Measurements from ENCODE around the gene UPK3A.
"Not testable (repeated sequence)": the region's sequence is repeated elsewhere in the genome, so short reads cannot be mapped to it uniquely, and the experiment has no call there.

Gene UPK3A

DNA sequence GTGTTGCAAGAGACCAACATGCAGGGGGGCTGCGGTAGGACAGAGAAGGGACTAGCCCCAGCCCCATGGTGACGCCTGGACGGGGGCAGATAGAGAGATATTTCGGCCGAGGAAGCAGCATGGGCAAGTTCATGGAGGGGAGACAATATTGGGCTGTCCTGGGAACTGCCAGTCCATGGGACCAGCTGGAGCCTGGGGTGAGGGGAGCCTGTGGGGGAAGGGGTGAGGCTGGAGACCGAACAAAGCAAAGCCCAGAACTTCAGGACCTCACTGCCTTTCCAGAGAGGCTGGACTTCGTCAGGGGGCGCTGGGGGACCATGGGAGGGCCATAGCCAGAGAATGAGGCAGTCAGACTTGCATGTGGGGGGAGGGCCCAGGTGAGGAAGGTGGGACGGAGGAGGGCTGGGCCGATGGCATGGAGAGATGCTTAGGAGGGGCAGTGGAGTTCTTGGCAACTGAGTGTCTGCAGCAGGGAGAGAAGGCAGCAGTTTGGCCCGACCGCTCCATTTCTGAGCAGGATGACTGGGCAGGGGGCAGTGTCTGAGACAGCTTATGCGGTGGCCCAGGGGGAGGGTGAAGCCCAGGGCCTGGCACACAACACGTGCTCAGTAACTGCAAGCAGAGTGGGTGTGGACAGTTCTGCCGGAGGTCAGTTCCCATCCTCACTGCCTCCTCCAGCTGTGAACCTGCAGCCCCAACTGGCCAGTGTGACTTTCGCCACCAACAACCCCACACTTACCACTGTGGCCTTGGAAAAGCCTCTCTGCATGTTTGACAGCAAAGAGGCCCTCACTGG, 712 bp downstream of the UPK3A start:
- no peak for DNase-seq

DNA sequence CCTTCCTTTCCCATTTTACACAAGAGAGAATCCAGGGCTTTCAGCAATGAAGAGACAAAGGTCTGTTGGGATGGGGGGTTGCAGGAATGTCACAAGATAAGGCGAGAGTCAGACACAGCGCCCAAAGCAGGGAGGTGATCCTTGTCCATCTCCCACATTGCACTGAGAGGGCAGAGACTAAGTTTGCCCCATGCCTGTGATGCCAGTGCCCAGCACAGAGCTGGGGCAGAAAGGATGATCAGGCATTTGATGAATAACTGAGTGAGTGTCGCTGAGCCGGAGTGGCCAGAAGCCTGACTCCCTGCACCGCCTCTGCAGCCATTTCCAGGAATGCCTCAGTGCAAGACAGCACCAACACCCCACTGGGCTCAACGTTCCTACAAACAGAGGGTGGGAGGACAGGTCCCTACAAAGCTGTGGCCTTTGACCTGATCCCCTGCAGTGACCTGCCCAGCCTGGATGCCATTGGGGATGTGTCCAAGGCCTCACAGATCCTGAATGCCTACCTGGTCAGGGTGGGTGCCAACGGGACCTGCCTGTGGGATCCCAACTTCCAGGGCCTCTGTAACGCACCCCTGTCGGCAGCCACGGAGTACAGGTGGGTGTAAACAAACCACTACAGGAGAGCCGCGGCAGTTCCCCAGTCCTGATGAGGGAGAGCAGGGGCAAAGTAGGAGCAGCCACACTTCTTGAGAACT, 2.3 kb downstream of the UPK3A start:
- DNase-seq, result no peak

DNA sequence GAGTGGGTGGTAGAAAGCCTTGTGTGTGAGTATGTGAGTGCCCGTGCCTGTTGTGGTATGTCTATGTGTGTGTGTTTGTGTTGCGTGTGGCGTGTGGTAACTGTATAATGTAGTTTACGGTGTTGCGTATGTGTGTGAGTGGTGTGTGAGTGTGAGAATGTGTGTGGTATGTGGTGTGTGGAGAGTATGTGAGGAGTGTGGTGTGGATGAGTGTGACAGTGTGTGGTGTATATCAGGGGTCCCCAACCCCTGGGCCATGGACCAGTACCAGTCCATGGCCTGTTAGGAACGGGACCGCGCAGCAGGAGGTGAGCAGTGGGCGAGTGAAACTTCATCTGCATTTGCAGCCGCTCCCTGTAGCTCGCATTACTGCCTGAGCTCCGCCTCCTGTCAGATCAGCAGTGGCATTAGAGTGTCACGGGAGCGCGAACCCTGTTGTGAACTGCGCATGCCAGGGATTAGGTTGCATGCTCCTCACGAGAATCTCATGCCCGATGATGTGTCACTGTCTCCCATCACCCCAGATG, 5.7 kb downstream of the UPK3A start:
- no peak for DNase-seq

DNA sequence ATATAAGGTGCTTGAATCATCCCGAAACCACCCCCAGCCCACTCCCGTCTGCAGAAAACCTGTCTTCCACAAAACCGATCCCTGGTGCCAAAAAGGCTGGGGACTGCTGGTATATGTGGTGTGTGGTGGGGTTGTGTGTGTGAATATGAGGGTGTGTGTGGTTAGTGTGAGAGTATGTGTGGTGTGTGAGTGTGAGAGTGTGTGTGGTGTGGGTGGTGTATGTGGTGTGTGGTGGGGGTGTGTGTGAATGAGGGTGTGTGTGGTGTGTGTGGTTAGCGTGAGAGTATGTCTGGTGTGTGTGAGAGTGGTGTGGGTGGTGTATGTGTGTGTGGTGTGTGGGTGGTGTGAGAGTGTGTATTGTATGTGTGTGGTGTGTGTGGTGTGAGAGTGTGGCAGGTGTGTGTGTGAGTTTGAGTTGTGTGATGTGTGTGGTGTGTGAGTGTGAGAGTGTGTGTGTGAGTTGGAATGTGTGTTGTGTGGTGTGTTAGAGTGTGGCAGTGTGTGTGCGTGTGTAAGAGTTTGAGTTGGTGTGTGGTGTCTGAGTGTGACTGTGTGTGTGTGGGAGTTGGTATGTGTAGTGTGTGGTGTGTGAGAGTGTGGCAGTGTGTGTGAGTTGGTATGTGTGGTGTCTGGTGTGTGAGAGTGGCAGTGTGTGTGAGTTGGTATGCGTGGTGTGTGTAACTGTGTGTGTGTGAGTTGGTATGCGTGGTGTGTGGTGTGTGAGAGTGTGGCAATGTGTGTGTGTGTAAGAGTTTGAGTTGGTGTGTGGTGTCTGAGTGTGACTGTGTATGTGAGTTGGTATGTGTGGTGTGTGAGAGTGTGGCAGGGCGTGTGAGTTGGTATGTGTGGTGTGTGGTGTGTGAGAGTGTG, 6.5 kb downstream of the UPK3A start:
- DNase-seq, result no peak

DNA sequence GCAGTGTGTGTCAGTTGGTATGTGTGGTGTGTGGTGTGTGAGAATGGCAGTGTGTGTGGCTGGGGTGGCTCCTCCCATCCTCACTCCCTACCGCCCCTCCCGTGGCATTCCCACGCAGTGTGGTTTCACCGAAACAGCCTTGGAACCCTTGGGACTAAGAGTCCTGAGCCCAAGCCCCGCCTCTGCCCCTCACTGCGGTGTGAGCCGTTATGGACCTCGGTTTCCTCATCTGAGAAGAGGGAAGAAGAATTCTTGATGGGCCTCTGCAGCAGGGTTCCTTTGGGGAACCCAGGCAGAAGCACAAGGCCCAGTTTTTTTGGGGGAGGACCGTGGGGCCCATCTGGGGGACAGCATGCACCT, 7.2 kb downstream of the UPK3A start:
- DNase-seq, result no peak

DNA sequence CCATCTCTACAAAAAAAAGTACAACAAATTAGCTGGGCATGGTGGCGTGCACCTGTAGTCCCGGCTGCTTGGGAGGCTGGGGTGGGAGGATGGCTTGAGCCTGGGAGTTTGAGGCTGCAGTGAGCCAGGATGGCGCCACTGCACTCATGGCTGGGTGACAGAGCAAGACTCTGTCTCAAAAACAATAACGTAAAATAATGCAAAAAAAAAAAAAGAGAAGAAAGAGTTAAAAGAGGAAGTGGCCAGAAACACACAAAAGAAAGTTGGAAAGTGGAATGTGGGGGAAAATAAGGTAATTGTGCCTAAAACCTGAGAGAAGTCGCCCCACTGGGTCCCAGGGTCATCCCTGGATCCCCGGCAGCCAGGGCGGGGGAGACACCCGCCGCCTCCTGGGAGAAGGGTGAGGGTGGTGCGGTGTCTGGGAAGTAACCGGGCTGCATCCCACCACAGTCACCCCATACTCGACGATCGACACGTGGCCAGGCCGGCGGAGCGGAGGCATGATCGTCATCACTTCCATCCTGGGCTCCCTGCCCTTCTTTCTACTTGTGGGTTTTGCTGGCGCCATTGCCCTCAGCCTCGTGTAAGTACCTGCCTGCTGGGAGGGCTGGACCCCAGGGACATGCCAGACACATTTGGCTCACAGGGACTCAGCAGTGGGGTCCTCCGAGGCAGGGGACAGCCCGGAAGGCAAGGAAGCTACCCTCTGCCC, 8.1 kb downstream of the UPK3A start:
- no peak for DNase-seq

DNA sequence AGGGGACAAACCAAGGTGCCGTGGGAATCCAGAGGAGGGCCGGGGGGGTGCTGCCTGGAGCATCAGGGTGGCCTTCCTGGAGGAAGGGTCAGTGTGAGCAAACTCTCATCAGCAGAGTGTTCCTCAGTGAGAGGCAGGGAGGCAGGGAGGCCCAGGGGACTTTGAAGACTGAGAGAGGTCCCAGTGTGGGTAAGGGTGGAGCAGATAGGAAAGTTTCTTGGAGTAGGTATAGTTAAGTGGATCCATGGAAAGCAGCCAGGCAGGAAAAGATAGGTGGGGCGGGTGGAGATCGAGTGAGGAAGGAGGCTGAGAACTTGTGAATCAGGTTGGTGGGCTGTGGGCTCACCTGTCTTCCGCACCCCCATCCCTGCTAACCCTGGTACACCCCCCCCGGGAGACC, 9.3 kb downstream of the UPK3A start:
- no peak for DNase-seq

DNA sequence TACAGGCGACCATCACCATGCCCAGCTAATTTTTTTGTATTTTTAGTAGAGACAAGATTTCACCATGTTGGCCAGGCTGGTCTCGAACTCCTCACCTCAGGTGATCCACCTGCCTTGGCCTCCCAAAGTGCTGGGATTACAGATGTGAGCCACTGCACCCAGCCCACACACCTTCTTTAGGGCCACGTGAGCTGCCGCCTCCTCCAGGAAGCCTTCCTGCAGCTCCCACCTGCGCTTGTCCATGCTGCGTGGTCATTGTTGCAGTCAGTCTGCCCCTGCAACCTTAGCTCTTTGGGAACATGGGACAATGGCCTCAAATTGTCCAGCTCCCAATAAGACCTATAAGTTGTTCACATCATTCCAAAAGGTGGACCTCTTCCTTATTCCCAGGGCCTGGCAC, 10.3 kb downstream of the UPK3A start:
- not testable (repeated sequence) for DNase-seq

DNA sequence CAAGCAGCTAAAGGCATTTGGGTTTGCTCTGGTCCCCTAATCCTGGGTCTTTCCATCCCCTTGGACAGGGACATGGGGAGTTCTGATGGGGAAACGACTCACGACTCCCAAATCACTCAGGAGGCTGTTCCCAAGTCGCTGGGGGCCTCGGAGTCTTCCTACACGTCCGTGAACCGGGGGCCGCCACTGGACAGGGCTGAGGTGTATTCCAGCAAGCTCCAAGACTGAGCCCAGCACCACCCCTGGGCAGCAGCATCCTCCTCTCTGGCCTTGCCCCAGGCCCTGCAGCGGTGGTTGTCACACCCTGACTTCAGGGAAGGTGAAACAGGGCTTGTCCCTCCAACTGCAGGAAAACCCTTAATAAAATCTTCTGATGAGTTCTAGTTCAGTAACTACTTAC, 10.7 kb downstream of the UPK3A start:
- no peak for DNase-seq

DNA sequence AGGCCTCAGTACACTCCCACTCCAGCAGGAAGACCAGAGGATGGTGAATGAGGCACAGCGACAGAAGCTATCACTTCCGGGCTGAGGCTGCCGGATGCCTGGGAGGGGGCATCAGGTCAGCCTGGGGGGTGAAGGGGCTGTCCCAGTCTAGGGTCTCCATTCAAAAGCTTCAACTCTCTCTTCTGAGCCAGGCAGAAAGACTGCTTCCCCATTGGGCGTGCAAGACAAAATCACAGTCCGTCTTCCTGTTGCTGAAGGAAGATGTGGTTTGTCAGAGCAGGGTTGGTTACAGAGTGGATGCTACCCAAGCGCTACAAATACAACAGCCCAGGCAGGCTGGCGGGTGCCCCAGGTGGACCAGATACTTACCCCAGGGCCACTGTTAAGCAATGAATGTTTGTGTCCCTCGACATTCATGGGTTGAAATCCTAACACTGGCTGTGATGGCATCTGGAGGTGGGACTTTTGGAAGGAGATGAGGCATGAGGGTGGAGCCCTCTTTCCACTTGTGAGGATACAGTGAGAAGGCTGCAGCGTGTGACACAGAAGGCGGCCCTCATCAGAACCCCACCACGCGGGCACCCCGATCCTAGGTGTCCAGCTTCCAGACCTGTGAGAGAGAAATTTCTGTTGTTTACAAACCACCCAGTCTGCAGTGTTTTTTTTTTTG, 12.0 kb downstream of the UPK3A start:
- DNase-seq, result peak; percentile 39

DNA sequence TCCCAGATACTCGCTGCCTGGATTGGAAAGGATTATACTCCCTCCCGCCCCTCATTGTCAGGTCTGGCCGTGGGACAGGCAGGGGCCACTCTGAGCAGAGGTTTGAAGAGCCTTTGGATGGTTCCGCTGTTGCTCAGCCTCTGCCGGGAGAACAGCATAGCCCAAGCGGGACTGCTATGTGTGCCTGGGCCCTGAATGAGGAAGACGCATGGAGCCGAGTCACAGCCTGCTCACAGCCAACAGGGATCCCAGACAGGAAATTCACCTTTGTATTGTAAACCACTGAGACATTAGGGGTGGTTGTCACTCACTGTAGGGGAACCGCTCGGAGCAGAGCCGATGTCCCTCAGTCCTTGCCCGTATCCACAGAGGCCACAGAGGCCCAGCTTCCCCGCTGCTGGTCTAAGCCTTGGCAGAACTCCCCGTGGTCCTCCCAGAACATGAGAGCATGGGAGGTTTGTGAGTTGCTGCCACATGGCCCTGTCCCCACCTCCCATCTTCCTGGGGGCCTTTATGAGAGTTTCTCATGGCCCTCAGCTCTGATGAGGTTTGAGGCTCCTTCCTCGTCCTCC, 14.3 kb downstream of the UPK3A start:
- no peak for DNase-seq

DNA sequence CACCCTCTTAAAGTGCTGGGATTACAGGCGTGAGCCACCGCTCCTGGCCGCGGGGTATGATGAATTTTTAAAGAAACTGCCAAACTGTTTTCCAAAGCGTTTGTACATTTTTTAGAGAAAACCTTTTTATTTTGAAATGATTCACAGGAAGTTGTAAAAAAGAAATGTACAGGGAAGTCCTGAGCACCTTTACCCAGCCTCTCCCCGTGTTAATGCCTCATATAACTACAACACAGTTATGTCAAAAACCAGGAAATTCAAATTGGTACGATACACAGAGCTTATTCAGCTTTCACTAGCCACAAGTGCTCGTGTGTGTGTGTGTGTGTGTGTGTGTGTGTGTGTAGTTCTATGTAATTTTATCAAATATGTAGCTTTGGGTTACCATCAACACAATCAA, 18.0 kb downstream of the UPK3A start:
- DNase-seq, result no peak

DNA sequence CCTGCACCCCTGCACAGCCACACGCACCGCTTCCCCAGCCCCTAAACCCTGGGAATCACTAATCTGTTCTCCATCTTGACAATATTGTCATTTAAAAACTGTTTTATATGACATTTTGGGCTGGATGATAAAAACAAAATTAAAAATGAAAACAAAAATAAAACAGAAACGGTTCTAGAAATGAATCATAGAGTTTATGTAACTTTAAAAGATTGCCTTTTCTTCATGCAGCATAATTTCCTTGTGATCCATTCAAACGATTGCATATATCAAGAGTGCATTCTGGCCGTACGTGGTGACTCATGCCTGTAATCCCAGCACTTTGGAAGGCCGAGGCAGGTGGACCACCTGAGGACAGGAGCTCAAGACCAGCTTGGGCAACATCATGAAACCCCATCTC, 18.4 kb downstream of the UPK3A start:
- DNase-seq, result no peak

DNA sequence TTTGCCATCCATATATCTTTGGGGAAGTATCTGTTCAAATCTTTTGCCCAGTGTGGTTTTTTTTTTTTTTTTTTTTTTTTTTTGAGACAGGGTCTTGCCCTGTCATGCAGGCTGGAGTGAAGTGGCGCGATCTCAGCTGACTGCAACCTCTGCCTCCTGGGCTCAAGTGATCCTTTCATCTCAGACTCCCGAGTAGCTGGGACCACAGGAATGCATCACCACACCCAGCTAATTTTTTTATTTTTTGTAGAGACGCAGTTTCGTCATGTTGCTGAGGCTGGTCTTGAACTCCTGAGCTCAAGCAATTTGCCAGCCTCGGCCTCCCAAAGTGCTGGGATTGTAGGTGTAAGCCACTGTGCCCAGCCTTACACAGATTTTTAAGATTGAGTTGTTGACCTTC, 20.2 kb downstream of the UPK3A start:
- DNase-seq, result no peak

DNA sequence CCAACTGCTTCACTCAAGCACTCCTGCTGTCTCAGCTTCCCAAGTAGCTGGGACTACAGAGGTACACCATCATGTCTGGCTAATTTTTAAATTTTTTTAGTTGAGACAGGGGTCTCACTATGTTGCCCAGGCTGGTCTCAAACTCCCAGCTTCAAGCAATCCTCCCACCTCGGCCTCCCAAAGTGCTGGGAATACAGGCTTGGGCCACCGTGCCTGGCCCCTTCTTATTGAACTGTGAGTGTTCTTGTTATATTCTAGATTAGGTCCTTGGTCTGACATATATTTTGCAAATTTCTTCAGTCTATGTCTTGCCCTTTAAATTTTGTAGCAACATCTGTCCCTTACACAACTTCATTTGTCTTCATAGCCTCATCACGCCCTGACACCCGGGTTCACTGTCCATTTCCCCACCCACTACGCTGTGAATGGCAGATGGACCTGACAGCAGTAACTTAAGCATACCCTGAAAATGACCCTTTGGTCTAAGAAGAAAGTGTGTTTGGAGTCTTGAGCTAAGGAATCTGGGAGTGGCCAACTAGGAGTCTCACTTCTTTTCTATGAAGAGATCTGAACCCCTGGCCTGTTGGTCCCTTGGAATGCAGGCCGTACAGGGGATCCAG, 20.8 kb downstream of the UPK3A start:
- no peak for DNase-seq

DNA sequence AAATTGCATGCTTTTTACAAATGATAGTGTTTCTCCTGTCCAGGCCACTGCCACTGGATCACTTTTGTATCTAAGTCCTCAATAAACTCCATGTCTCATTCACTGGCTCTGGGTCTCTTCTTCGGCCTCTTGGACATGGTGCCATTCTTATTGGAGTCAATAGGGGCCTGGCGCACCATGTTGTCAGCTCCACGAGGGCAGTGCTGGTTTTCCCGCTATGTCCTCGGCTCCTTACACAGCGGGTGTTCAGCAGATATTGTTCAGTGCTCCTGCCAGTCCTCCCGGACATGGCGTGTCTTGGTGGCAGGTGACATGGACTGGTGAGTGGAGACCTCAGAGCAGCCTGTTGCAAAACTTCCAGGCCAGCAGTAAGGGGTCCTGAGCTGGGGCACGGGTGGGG, 21.4 kb downstream of the UPK3A start:
- no peak for DNase-seq

DNA sequence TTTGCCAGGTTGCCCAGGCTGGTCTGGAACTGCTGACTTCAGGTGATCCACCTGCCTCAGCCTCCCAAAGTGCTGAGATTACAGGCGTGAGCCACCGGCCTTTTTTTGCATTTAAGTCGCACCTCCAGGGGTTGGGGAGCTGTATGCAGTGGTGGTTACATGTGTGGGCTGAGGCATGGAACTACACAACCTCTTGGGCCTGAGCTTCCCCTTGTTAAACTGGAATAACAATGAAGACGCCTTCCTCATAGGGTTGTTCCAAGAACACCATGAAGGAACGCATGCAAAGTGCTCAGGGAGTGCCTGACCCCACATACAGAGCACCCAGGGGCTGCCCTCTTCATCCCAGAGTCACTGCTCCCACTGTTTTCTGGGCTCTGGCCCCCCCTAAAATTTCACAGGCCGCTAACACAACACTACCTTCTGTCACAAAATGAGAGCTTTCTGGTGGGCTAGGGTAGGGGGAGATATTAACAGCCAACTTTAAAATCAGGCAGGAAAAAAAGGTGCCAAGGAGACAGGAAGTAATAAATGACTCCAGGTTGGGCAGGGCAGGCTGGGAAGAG, 23.7 kb downstream of the UPK3A start:
- no peak for DNase-seq

DNA sequence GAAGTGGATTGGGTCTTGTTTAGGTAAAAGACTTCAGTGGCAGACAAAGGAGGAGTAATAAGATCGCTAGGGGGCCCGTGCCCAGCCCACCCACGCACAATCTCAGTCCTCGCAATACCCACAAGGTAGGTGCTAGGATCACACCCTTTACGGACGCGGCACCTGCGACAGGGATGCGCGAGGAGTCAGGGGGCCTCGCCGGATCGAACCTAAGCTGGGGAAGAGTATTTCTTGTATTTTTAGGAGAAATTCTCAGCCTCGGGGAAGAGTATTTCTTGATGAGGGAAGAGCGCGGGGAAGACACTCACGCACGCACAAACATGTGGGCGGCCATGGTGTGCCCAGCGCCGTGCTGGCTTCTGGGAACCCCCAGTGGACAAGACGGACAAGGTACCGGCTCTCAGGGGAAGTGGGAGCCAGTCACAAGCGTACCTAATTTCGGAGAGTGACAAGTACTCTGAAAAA, 24.2 kb downstream of the UPK3A start:
- DNase-seq, result no peak

DNA sequence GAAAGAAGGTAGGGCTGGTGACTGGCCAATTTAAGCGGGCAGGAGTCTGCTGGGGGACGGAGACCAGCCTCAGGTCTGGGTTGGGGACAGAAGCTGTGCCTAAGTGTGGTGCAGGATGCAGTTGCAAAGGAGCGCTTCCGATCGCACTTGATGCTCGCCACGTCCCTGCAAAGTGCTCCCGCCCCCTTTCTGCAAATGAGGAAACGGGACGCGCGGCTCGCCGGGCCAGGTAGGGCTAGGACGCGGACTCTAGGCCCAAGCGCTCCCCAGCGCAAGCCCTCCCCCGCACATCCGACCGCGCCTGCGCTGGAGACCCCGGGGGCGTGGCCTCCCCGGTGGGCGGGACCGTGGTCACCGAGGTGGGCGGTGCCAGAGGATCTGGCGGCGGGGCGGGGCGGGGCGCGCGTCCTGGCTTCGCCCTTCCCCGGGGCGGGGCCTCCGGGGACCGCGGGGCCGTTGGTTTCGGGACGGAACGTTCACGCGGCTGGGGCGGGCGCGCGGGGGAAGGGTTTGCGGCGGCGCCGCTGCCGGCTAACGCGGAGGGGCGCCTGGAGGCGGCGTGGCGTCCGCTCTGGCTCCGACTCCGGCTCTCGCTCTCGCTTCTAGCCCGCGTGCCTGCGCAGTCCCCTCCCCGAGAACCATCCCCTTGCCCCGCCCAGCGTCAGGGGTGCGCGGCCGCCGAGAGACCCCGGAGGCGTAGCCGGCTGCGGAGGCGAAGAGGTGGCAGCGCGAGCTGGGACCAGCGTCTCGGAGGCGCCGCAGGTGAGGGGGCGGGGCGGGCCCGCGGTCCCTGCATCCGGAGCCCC, 24.9 kb downstream of the UPK3A start, which contains the start of gene FAM118A:
Gene FAM118A (plus strand): TSS at position 513 of the 806 bp plus-strand sequence. CDS start 12,446 bp downstream, outside the sequence.
- peak; percentile 92 for DNase-seq
